ENCODE results near the gene YIPF4. TPM values are rescaled to one million over a fixed set of nuclear protein-coding genes. Genes with fewer than 3 reads are reported as not detected.

YIPF4 gene
- 65.5 TPM for total RNA-seq
- long read RNA-seq, full-length matches to known transcripts: 76 of 92 reads
- long read RNA-seq, partial matches to known transcripts: 4 of 92 reads
- long read RNA-seq, other reads (novel, unspliced or antisense): 12 of 92 reads

- ATAC-seq (peak; percentile 100), DNase-seq (peak; percentile 89)
- TF ChIP-seq CTCF (IDR thresholded peaks at IDR 0.05): no peak
- intact Hi-C loops (cut with DNase I): no loop called here
- Histone ChIP-seq H3K9me3 (no peaks in the 10 kb centered on the region), H3K27ac (peak within 1 kb of the TSS; percentile 95), H3K4me1 (peaks cover 10% of the 10 kb centered on the region), H3K4me3 (peak within 1 kb of the TSS; percentile 100), H3K36me3 (peaks cover 10% of the 10 kb centered on the region), H3K27me3 (no peaks in the 10 kb centered on the region)
These were observed at the start of gene YIPF4 for GRCh38 chr2:32277674-32278477. TSS of gene YIPF4 (plus strand) at chr2:32277904. CDS start at chr2:32278156, 252 bp downstream.

- intact Hi-C loops (cut with DNase I): no loop called here
- ATAC-seq: no peak
- Histone ChIP-seq H3K27ac (no peak overlapping the region), H3K27me3 (no peaks in the 10 kb centered on the region), H3K4me1 (no peaks in the 10 kb centered on the region), H3K9me3 (no peaks in the 10 kb centered on the region), H3K36me3 (peaks cover 29% of the 10 kb centered on the region), H3K4me3 (no peak overlapping the region)
- no peak for TF ChIP-seq CTCF (IDR thresholded peaks at IDR 0.05)
- no peak for DNase-seq
These were observed 49.5 kb upstream of the YIPF4 start for GRCh38 chr2:32228181-32228580.

GRCh38 chr2:32229635-32230034 lies 48.1 kb upstream of the YIPF4 start:
- Histone ChIP-seq H3K27me3 (no peaks in the 10 kb centered on the region), H3K36me3 (peaks cover 16% of the 10 kb centered on the region), H3K4me3 (no peak overlapping the region), H3K9me3 (no peaks in the 10 kb centered on the region), H3K27ac (no peak overlapping the region), H3K4me1 (no peaks in the 10 kb centered on the region)
- TF ChIP-seq CTCF (IDR thresholded peaks at IDR 0.05): no peak
- DNase-seq: no peak
- intact Hi-C loops (cut with DNase I): no loop called here
- no peak for ATAC-seq

DNA sequence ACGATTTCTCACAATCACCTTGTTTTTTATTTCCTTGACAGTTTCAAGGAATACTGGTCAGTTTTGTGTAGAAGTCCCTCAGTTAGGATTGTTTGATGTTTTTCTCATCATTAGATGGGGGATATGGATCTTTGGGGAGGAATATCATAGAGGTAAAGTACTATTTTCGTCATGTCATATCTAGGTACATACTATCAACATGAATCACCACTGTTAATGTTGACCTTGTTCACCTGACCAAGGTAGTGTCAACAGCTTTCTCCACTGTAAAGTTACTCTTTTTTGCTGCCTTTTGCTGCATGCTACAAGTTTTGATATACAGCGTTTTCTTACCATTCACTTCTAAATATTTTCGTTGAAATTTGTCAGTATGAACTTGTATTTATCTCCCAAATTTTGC lies 45.7 kb upstream of the YIPF4 start:
- Histone ChIP-seq H3K9me3 (no peaks in the 10 kb centered on the region), H3K27ac (no peak overlapping the region), H3K36me3 (no peaks in the 10 kb centered on the region), H3K4me3 (no peak overlapping the region), H3K27me3 (no peaks in the 10 kb centered on the region), H3K4me1 (no peaks in the 10 kb centered on the region)
- TF ChIP-seq CTCF (IDR thresholded peaks at IDR 0.05): no peak
- intact Hi-C loops (cut with DNase I): no loop called here
- no peak for ATAC-seq
- no peak for DNase-seq

DNA sequence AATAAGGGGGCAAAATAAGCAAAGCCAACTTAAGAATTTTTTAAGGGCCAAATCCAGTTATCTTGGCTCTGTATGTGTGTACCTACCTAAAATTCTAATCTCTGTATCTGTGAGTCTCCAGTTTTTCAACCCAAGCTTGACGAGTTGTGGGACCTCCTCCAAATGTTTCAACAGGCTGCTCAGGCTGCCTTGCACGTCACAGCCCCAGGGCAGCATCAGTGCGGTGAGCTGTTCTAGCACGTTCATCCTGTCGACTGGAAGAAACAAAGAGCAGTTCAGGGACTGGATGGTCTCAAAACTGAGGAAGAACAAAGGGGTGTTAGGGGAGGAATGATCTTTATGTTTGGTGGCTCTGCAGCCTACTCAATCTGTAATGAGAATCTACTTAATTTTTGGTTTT lies 42.4 kb upstream of the YIPF4 start:
- no peaks in the 10 kb centered on the region for H3K4me1 ChIP-seq
- TF ChIP-seq CTCF (IDR thresholded peaks at IDR 0.05): no peak
- no peaks in the 10 kb centered on the region for H3K27me3 ChIP-seq
- H3K27ac ChIP-seq: no peak overlapping the region
- DNase-seq (no peak), ATAC-seq (no peak)
- H3K36me3 ChIP-seq: no peaks in the 10 kb centered on the region
- no peak overlapping the region for H3K4me3 ChIP-seq
- intact Hi-C loops (cut with DNase I): no loop called here
- H3K9me3 ChIP-seq: no peaks in the 10 kb centered on the region

Data from upper lobe of right lung (tissue), 1 donor.